SH-SY5Y (cell line): ENCODE measurements around the gene MAJIN.

Experiments used
- GATA2 ChIP-seq: IDR thresholded peaks from 2 replicates; pipeline ENCODE4 v1.6.1; 2011; ENCODE audit warnings: mild to moderate bottlenecking, low read depth, low read length
- GATA3 ChIP-seq: IDR thresholded peaks from 2 replicates; pipeline ENCODE4 v1.6.1; 2011; ENCODE audit warnings: low read depth, mild to moderate bottlenecking, low read length, moderate library complexity

- TF ChIP-seq GATA2 (no peak), GATA3 (no peak)
Observed at GRCh38 chr11:64921384-64921783, 50.5 kb downstream of the MAJIN start.
